Stimulated activated CD4-positive, alpha-beta T cell treated with anti-CD3 and anti-CD28 coated beads, TNF-alpha, amount 100 ng/mL, for 4 hours (primary cell): ENCODE data around the gene INPP4A.
A peak's percentile ranks its signal among the peaks of the same experiment; 100 is the strongest.

Experiments
- DNase-seq, 3 experiments: peaks; one replicate each; pipeline ENCODE4 v3.0.0-alpha.2; 2020; ENCODE audit warnings: low read depth in 3 of 3

INPP4A gene

GRCh38 chr2:98476192-98476868 lies 31.7 kb downstream of the INPP4A start:
- no peak for DNase-seq

- DNase-seq = no peak
Observed at GRCh38 chr2:98477036-98477435, 32.4 kb downstream of the INPP4A start.

- no peak for DNase-seq
Observed at GRCh38 chr2:98477506-98477905, 32.8 kb downstream of the INPP4A start.

GRCh38 chr2:98478088-98478551 lies 33.5 kb downstream of the INPP4A start:
- DNase-seq = no peak

GRCh38 chr2:98478907-98479306 lies 34.2 kb downstream of the INPP4A start:
- no peak for DNase-seq

- DNase-seq = no peak
Observed at GRCh38 chr2:98479371-98479770, 34.7 kb downstream of the INPP4A start.

- peak in 1 of 3 experiments; percentile 43 for DNase-seq
Observed at GRCh38 chr2:98479959-98480524, 35.4 kb downstream of the INPP4A start.

GRCh38 chr2:98480598-98480997 lies 35.9 kb downstream of the INPP4A start:
- no peak for DNase-seq

- DNase-seq = no peak
Observed at GRCh38 chr2:98482362-98482761, 37.7 kb downstream of the INPP4A start.

- DNase-seq = no peak
Observed at GRCh38 chr2:98483257-98483861, 38.7 kb downstream of the INPP4A start.

- DNase-seq = no peak
Observed at GRCh38 chr2:98484121-98484557, 39.5 kb downstream of the INPP4A start.

- DNase-seq = no peak
Observed at GRCh38 chr2:98484652-98485452, 40.2 kb downstream of the INPP4A start.

- DNase-seq = no peak
Observed at GRCh38 chr2:98485453-98485755, 40.7 kb downstream of the INPP4A start.

GRCh38 chr2:98486374-98486981 lies 41.8 kb downstream of the INPP4A start:
- no peak for DNase-seq

GRCh38 chr2:98487101-98487805 lies 42.6 kb downstream of the INPP4A start:
- DNase-seq = no peak

- peak in 1 of 3 experiments; percentile 31 for DNase-seq
Observed at GRCh38 chr2:98487806-98488189, 43.1 kb downstream of the INPP4A start.

- DNase-seq = no peak
Observed at GRCh38 chr2:98488252-98488651, 43.6 kb downstream of the INPP4A start.

- DNase-seq = no peak
Observed at GRCh38 chr2:98489486-98489885, 44.8 kb downstream of the INPP4A start.

- no peak for DNase-seq
Observed at GRCh38 chr2:98489971-98490962, 45.6 kb downstream of the INPP4A start.

GRCh38 chr2:98492441-98492840 lies 47.8 kb downstream of the INPP4A start:
- DNase-seq = no peak
